Hindlimb muscle (tissue), 1 donor: ENCODE data around the gene PPP1R1C. TPM values are rescaled to one million over a fixed set of nuclear protein-coding genes. Genes with fewer than 3 reads are reported as not detected.
A peak's percentile ranks its signal among the peaks of the same experiment; 100 is the strongest.
"Not testable (repeated sequence)": the region's sequence is repeated elsewhere in the genome, so short reads cannot be mapped to it uniquely, and the experiment has no call there.

Experiments used
- DNase-seq: peaks from one replicate; pipeline ENCODE4 v3.0.0-alpha.2; 2013
- polyA plus RNA-seq: library from polyadenylated mRNA; unstranded; fragments of 120-200 nt; gene quantifications from one replicate; pipeline ENCODE4 v1.2.1, GENCODE V29; 2013; ENCODE audit not compliant: insufficient read length

Gene PPP1R1C, protein sequence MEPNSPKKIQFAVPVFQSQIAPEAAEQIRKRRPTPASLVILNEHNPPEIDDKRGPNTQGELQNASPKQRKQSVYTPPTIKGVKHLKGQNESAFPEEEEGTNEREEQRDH
- polyA plus RNA-seq = not detected

GRCh38 chr2:181985632-181986205 lies at the start of gene PPP1R1C:
PPP1R1C (plus strand) TSS chr2:181985853; CDS start chr2:181986111, 258 bp downstream.
- no peak for DNase-seq

DNA sequence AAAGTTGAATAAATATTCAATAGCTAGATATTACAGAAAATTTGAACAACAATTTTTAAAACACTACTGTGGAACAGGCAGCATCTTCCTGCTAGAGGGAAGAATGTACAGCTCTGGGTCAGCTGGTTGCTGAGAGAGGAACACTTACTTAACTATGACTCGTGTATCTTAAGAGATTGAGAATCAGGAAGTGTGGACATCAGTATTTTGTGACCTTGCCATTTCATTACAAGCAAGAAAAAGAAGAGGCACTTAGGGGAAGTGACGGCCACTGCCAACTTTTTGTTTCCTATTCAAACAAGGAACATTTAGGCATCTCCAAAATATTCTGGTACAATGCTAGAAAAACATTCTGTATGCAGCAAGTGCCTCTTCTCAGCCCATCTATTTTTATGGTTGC lies 48.2 kb upstream of the PPP1R1C start:
- peak; percentile 8 for DNase-seq

GRCh38 chr2:181943411-181944124 lies 42.1 kb upstream of the PPP1R1C start:
- DNase-seq = no peak

DNA sequence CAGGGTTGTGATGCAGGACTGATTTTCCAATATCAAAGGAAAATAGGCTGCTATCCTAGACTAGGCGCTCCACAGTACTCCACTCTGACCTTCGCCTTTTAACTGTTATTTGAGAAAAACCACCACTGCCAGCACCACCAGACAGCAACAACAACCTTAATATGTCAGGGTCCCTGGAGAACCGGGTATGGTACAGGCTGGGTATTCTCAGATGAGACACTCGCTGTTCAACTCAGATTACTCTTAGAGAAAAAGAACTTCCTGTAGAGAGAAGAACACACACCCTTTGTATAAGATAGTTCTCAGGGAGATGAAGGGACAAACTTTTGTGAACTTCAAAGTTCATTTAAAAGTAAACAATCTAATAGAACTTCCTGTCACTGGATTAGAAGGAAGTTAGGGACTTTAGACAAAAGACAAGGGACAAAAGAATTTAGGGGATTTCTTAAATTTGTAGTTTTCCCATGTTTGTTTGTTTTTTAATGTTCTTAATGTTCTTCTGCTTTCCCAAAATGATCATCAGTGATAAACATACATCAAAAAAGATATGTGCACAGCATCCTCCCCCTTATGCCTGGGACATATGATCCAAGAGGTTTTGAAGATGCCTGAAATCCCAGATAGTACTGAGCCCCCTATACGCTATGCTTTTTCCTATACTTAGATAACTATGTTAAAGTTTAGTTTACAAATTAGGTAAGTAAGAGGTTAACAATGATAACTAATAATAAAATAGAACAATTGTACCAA lies 41.3 kb upstream of the PPP1R1C start:
- DNase-seq = no peak

DNA sequence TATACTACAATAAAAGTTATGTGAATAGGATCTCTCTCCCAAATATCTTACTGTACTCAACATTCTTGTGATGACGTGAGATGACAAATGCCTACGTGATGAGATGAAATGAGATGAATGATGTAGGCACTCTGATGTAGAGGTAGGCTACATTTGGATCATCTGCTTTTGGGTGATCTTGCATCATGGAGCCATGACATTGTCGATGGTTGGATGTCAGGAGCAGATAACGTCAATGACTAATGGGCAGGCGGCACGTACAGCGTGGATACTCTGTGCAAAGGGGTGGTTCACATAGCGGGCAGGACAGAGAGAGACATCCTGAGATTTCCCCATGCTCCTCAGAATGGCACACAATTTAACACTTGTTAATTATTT lies 40.8 kb upstream of the PPP1R1C start:
- no peak for DNase-seq

DNA sequence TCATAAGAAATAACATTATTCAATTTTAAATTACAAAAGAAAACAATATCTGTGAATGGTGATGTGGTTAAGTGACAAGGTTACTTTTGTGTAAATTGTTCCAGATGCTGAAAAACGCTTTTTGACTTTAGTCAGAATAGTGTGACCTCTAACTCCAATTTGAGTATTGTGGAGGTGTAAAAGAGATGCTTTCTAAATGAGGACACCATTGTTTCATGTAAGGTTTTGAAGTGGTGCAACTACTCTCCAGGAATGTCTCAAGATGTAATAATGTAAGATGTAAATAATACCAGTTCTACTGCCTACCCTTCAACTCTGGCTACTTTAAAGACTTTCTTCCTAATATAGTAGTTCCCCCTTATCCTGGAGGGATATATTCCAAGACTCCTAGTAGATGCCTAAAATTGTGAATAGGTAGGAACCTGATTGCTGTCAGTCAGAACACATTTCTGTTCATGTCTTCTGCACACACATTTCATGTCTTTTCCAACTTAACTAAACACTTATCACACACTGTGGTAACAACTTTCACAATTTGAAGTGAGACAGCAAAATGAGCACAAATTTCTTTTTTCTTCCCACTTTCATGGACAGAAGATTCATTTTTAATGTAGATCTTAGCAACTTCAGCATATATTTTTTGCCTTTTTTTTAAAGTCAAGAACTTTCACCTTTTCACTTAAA lies 39.1 kb upstream of the PPP1R1C start:
- no peak for DNase-seq

- DNase-seq = no peak
Observed at GRCh38 chr2:181947273-181947672, 38.4 kb upstream of the PPP1R1C start.

DNA sequence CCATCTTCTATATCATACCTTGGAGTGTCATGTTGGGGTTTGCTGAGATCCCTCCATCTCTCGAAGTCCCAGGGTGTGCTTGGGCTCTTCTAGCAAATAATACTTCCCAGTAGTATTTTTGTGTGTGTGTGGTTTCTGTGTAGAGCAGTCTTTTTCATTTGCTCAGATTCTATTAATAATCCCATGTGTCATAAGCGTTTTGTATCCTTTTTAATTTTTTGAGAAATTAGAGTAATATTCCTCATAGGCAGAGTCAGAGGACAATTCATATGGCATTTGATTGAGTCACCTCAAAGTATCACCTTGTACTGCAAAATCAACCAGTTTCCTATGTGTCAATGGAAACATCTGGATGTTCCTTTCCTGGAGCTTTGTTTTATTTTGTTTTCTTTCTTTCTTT lies 37.4 kb upstream of the PPP1R1C start:
- DNase-seq = no peak

DNA sequence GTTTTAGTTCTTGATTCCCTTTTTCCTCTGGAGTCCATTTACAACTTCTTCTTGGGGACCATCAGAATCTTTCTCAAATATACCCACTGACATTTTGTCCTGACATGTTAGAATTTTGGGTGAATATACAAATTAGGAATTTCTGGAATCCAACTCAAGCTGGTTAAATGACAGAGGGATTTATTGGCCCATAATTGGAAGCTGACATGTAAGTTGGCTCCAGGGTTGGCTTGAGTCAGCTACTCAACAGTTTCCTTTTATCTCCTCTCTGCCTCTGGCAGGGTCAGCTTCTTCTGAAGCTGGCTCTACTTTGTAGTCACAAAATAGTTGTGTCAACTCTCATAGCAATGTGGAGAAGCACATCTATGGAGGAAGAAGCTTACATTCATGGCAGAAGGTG lies 36.6 kb upstream of the PPP1R1C start:
- DNase-seq = no peak

- DNase-seq = no peak
Observed at GRCh38 chr2:181952404-181953226, 33.0 kb upstream of the PPP1R1C start.

DNA sequence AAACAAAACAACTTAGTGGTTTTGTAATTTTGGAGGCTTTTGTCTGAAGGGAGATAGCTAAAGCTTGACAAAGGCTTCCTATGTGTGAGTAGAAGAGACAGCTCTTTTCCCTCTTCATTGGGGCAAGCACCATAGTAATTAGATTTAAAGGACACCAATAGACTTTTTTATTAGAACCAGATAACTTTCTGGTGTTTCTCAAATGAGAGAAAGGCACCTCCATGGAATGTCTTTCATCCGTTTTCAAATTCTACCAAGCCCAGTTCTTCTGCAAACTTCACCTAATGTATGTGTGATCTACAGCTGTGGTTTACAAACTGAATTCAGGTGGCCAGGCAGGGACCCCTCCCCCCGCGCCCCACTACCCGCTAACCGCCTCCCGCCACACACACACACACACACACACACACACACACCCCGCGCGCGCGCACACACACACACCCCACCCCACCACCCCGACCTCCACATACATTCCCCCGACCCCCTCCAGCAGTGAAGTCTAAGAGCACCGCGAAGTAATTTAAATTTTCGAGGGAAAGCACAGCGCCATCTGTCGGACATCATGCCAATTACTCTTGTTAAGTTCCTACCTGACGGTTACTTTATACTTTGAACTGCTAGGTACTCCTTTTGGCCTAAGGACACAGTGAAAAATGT lies 31.6 kb upstream of the PPP1R1C start:
- DNase-seq = peak; percentile 44

DNA sequence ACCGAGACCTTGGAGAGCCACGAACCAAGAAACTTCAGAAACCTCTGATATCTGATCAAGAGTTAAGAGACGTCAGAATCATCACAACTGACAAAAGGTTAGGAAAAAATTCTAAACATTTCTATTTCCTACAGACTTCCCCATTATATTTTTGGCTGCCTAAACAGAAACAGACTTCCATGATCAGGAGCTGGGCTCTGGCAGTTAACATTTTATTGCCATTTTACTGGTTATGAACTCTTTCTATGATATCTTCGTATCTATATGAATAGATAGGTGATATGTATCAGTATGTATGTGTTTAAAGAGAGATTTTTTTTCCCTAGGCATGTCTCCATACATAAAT lies 31.1 kb upstream of the PPP1R1C start:
- no peak for DNase-seq

DNA sequence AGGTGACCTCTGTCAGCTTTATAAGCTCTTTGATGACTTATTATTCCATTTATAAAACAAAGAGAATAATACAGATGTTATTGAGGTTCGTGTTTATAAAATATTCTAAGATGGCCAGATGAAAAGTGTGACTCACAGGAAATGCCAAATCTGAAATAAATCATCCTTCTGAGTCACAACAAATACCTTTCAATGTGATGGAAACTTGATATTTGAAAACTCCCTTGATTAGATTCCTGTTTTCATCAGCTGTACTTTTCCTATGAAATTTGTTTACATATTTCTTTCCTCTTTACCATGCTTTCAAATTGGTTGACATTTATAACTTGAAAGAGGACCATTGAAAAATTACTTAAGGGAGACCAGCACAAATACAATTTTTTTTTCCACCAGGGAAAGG lies 30.6 kb upstream of the PPP1R1C start:
- no peak for DNase-seq

- DNase-seq = not testable (repeated sequence)
Observed at GRCh38 chr2:181955866-181956265, 29.8 kb upstream of the PPP1R1C start.

DNA sequence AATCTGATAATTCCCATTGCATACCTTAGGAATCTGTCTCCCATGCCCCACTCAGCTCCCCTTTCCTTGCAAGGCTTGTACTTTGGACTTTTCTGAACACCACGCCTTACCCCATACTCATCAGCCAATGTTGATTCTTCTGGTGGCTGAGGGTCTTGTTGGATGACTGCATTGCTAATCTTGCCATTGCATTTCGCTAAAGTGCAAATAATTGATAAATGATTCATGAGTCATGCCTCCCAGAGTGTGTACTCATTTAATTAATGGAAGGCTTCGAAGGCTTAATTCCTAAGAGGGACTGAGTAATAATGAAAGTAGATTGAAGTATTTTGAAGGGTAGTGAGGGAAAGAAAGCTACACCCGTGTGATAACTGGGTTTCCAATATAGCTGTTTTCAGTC lies 28.0 kb upstream of the PPP1R1C start:
- DNase-seq = no peak

GRCh38 chr2:181958726-181959125 lies 26.9 kb upstream of the PPP1R1C start:
- DNase-seq = no peak

DNA sequence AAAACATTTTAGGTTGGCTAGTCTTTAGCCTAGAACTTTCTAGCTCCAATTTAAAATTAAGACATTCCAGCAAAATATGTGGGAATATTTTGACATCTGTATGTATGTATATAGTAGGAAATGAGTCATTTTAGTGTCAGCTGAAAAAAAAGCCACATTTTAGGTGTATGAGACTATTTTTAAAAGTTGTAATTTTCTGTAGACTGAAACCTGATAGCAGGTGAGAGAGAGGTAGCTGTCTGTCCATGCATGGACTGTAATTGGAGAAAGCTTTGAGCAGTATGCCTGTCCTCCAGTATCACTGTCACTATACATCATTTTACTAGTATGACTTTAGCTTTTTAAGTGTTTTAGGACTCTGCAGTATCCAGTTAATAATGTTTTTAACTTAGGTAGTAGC lies 26.1 kb upstream of the PPP1R1C start:
- no peak for DNase-seq

DNA sequence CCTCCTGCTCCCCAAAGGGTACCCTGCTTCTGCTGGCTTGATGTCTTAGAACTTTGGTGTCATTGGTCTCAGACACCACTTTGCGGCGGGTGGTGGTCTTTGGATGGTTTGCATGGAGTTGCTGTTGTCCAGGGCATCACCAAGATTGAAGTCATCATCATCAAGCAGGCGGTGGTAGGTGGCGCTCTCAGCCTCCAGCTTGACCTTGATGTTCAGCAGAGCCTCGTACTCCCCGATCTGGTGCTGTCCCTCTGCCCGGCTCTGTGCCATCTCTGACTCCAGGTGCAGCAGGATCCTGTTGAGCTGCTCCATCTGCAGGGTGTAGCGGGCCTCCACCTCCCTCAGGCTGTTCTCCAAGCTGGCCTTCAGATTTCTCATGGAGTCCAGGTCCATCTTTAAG lies 24.5 kb upstream of the PPP1R1C start:
- not testable (repeated sequence) for DNase-seq

DNA sequence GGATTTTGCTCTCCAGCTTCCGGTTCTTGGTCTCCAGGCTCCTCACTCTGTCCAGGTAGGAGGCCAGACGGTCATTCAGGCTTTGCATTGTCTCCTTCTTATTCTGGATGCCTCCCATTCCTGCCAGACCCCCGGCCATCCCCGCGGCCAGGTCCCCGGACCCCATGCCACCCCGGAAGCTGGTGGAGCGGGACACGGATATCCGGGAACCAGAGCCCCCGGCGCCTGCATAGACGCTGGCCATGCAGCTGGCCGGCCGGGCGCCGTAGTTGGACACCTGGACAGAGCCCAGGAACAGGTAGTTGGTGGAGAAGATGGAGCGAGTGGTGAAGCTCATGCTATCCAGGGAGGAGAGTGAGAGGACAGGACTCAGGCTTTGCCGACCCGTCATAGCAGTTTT lies 23.5 kb upstream of the PPP1R1C start:
- no peak for DNase-seq

DNA sequence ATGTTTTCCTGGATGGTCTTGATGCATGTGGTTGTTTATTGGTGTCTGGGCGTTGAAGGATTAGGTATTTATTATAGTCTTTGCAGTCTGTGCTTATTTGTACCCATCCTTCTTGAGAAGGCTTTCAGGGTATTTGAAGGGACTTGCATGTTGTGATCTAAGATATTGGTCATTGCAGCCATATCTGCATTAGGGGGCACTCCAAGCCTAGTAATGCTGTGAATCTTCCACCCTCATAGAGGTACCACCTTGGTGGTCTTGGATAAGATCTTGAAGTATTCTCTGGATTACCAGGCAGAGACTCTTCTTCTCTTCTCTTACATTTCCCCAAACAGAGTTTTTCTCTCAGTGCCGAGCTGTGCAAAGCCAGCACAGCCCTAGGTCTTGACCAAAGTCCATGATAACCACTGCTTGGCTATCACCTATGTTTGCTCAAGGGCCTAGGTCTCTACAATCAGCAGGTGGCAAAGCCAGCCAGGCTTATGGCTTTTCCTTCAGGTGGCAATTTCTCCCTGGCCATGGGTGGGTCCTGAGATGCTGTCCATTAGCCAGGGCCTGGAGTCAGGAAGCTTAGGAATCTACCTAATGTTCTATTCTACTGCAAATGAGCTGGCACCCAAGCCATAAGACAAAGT lies 15.4 kb upstream of the PPP1R1C start:
- no peak for DNase-seq

DNA sequence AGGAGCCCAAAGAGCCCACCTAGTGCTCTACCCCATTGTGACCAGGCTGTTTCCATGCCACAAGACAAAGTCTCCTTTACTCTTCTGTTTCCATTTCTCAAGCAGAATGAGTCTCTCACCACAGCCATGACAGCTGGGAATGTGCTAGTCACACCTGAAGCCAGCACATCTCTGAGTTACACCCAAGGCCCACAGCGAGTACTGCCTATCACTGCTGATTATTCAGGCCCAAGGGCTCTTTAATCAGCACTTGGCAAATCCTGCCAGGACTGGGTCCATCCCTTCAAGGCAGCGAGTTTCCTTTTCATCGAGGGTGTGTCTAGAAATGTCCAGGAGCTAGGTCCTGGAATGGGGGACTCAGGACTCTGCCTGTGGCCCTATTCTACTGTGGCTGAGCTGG lies 14.6 kb upstream of the PPP1R1C start:
- no peak for DNase-seq
